AG09319 (cell line): ENCODE data around the gene KIAA0408.

Experiments
- DNase-seq: peaks from one replicate; pipeline ENCODE4 v3.0.0-alpha.2; 2010; ENCODE audit warnings: low read depth; ENCODE audit errors: extremely low read depth
- TF ChIP-seq, protein P1 (sequence below): IDR thresholded peaks from 2 replicates; pipeline ENCODE4 v1.5.1; 2011; ENCODE audit warnings: low read depth, mild to moderate bottlenecking, inconsistent platforms, low read length, moderate library complexity

KIAA0408 gene

DNA sequence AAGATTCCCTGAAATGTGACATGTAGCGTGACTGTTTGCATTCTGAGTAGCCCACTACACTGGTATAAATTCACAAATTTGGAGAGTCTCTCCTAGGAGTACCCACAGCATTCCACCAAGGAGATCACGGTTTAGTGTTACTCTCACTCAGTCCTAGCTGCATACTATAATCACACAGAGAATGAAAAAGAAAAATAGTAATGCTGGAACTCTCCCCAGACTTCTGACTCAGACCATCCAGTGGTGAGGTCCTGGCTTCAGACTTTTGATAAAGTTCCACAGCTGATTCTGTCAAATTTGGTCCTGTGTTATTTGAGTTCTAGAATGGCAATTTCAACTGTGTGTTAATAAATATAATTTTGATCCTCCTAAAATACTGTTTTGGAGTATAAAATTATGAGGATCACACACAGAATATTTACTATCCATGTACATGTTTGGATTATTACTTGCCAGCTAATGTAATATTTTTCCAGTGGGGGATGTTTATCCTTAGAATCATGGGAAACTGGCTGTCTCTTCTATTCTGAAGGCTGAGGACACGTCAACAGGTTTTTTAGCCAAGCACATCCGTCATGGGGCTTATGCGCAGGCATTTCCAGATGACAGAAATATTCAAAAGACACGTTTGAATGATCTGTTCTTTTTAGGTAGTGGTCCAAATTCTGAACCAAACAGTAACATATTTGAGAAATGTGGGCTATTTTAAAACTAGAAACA lies 5.1 kb upstream of the KIAA0408 start:
- no peak for DNase-seq
- TF ChIP-seq, protein P1, sequence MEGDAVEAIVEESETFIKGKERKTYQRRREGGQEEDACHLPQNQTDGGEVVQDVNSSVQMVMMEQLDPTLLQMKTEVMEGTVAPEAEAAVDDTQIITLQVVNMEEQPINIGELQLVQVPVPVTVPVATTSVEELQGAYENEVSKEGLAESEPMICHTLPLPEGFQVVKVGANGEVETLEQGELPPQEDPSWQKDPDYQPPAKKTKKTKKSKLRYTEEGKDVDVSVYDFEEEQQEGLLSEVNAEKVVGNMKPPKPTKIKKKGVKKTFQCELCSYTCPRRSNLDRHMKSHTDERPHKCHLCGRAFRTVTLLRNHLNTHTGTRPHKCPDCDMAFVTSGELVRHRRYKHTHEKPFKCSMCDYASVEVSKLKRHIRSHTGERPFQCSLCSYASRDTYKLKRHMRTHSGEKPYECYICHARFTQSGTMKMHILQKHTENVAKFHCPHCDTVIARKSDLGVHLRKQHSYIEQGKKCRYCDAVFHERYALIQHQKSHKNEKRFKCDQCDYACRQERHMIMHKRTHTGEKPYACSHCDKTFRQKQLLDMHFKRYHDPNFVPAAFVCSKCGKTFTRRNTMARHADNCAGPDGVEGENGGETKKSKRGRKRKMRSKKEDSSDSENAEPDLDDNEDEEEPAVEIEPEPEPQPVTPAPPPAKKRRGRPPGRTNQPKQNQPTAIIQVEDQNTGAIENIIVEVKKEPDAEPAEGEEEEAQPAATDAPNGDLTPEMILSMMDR = no peak

DNA sequence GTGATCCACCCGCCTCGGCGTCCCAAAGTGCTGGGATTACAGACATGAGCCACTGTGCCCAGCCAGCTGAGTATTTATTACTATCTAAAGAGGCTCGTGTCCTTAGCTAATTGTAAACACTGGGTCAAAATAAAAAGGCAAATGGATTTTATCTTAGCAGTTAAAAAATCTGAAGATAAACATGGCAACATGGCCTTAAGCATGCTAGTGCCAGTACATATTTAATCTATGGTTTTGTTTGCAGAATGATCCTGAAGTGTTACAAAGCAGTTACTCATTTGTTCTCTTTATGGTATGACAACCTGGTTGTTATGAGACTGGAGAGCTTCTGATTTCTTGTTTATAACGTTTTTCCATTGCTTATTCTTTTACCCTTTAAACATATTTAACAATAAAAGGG lies 3.9 kb upstream of the KIAA0408 start:
- TF ChIP-seq, protein P1 = no peak
- DNase-seq = no peak

DNA sequence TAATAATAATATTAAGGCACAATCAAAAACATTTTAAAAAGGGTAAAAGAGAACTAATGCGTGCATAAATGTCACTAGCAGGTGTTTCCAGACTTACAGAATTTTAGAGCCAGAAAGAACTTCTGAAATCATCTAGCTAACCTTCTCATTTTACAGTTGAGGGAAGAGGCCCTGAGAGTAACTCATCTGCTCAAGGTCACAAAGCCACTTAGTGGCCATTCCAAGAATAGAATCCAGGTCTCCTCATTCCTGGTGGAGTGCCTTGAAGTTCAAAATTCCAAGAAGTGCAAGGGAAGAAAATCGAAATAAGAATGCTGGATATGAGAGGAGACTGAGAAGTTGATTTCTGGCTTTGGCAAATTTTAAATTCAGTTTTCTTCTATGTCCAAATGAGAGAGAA lies 3.2 kb upstream of the KIAA0408 start:
- TF ChIP-seq, protein P1 = no peak
- DNase-seq = no peak

DNA sequence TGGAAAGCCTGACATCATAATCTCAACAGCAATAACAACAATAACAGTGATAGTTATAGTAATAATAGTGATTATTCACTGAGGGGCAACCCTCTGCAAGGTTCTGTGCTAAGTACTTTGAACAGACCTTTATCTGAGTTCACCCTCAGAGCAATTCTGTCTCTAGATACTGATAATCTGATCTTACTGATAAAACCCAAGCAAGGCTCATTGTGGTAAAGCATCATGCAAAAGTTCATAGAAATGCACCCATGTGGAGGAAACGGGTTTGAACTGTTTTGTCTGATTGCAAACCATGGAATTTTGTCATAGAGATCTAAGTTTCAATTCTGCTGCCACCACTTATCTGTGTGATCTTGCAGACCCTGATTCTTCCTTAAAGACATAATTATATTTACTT lies 1.3 kb upstream of the KIAA0408 start:
- DNase-seq = no peak
- TF ChIP-seq, protein P1 = no peak

DNA sequence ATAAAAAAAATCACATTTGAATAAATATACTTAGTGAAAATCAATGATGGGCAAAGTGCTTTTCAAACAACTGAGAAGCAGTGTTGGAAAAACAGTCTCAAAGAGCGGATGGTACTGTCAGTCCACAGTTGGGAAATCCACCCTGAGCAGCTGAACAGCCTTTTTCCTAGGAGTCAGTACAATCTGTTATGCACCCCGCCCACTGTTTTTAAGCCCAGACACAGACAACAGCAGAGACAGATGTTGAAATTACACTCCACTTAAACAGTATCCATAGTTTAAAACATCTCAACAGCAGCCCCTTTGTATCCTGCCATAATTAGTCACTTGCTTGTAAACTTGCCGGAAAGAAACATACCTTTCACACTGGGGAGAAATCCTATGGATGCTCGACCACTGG lies 372 bp downstream of the KIAA0408 start:
- TF ChIP-seq, protein P1 = no peak

DNA sequence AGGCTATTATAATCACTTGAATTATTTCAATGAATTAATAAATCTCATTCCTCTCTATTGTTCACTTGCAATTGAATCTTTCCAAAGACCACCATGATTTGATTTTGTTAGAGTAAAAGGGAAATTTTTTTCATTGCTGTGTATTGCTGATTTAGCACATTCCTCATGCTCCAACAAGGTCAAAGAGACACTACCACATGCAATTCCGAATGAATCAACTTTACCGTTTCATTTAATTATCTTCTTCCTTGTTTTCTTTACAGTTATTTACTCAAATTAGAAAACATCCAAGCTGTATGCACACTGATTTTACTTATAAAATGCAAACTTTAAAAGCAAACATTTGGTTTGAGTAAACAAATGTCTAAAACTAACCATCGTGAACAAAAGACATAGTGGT lies 967 bp downstream of the KIAA0408 start:
- DNase-seq = no peak
- TF ChIP-seq, protein P1 = no peak

More for the DNA sequence above, 372 bp downstream of the KIAA0408 start:
- DNase-seq = no peak

DNA sequence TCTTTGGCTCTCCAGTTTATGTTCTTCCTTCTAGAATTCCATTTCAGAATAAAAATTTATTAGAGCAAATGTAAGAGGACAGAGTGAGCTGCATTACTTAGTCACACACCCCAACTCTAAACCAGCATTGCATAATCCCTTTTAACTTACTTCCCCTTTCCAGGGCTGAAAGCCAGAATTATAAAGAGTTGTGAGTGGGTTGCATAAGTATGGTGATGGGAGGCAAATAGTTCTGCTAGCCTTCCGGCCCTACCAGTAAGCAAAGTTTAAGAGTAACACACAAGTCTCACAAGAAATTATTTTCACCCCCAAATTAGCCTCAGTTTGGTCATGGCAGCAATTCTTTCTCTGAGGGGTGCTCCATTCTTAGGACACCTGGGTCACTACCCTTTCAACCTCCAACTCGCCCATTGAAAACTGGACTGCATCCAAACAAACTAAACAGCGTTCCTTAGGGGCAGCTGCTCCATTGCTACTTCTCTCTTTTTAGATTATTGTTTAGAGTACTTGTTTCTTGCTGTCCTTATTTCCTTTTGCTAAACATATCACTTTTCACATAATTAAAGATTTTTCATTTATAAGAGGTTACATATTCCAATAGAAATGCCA lies 1.6 kb downstream of the KIAA0408 start:
- no peak for DNase-seq
- TF ChIP-seq, protein P1 = no peak
